Measurements from ENCODE around the gene KRT72. TPM values are rescaled to one million over a fixed set of nuclear protein-coding genes. Genes with fewer than 3 reads are reported as not detected.

KRT72 gene
- total RNA-seq, 1 experiment from 2014 or later: not detected

DNA sequence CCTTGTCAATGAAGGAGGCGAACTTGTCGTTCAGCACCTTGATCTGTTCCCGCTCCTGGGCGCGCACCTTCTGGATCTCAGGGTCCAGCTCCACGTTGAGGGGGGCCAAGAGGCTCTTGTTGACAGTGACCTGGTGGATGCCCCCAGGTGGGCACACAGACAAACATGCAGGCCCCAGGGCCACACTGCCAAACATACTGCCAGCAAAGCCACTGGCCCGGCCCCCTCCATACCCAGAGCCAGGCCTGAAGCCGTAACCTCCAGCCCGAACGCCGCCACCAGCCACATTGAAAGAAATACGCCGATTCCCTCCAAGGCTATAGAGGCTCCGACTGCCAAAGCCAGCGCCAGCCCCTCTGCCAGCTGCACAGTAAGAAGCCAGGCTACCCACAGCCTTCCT lies 28.0 kb downstream of the KRT72 start:
- Mint-ChIP-seq H3K9me3 (no peaks in the 10 kb centered on the region), H3K27me3 (ENCODE audit: low read depth) (peaks cover 16% of the 10 kb centered on the region), H3K4me3 (no peak overlapping the region), H3K27ac (no peak overlapping the region), H3K4me1 (no peaks in the 10 kb centered on the region), H3K36me3 (ENCODE audit: insufficient read depth in 1 of 3, low read depth in 3 of 3) (no peaks in the 10 kb centered on the region)
- Histone ChIP-seq H4K91ac (ENCODE audit: insufficient read length, low read depth, low read length) (no peak overlapping the region), H3K56ac (ENCODE audit: insufficient read length, low read depth, low read length) (no peak overlapping the region), H3K79me2 (ENCODE audit: insufficient read depth, low read length) (no peaks in the 10 kb centered on the region), H3K9me3 (ENCODE audit: control insufficient read depth, low read depth, low read length) (no peaks in the 10 kb centered on the region), H3K4me2 (ENCODE audit: insufficient read depth, insufficient read length, low read length) (no peak overlapping the region), H2BK15ac (ENCODE audit: low read depth, low read length) (no peak overlapping the region), H3K27ac (ENCODE audit: insufficient read length, low read depth, low read length) (no peak overlapping the region), H4K5ac (ENCODE audit: insufficient read length, low read depth, low read length) (no peak overlapping the region), H2BK120ac (ENCODE audit: low read depth, low read length, poor library complexity, severe bottlenecking) (no peak overlapping the region), H2AFZ (ENCODE audit: low read length) (no peak overlapping the region), H3K23me2 (ENCODE audit: insufficient read length, low read depth, low read length, poor library complexity, severe bottlenecking) (no peaks in the 10 kb centered on the region), H2BK12ac (ENCODE audit: insufficient read length, low read depth, low read length) (no peak overlapping the region), H2BK5ac (ENCODE audit: insufficient read length, low read length) (no peak overlapping the region), H2BK20ac (ENCODE audit: low read depth, low read length, poor library complexity, severe bottlenecking) (no peak overlapping the region), H2AK5ac (ENCODE audit: insufficient read length, low read length) (no peak overlapping the region), H3K27me3 (ENCODE audit: insufficient read depth, low read length) (no peaks in the 10 kb centered on the region), H3K18ac (ENCODE audit: insufficient read length, low read depth, low read length) (no peak overlapping the region), H4K8ac (replicated peaks; ENCODE audit: insufficient read length, low read depth, low read length) (no peak overlapping the region), H3K14ac (ENCODE audit: insufficient read depth, low read length) (no peak overlapping the region), H3K79me1 (ENCODE audit: insufficient read depth, low read depth, low read length, poor library complexity, severe bottlenecking) (no peaks in the 10 kb centered on the region), H3K4me1 (ENCODE audit: insufficient read depth, low read length) (no peaks in the 10 kb centered on the region), H4K20me1 (ENCODE audit: control insufficient read depth, insufficient read depth, insufficient read length) (no peaks in the 10 kb centered on the region), H3T11ph (ENCODE audit: low read length) (no peak overlapping the region), H3K9ac (ENCODE audit: extremely low read depth, insufficient read length, low read length) (no peak overlapping the region), H3K4ac (ENCODE audit: low read depth, low read length) (no peak overlapping the region), H3K23ac (ENCODE audit: insufficient read length, low read depth, low read length) (no peak overlapping the region)
- TF ChIP-seq, protein P1, sequence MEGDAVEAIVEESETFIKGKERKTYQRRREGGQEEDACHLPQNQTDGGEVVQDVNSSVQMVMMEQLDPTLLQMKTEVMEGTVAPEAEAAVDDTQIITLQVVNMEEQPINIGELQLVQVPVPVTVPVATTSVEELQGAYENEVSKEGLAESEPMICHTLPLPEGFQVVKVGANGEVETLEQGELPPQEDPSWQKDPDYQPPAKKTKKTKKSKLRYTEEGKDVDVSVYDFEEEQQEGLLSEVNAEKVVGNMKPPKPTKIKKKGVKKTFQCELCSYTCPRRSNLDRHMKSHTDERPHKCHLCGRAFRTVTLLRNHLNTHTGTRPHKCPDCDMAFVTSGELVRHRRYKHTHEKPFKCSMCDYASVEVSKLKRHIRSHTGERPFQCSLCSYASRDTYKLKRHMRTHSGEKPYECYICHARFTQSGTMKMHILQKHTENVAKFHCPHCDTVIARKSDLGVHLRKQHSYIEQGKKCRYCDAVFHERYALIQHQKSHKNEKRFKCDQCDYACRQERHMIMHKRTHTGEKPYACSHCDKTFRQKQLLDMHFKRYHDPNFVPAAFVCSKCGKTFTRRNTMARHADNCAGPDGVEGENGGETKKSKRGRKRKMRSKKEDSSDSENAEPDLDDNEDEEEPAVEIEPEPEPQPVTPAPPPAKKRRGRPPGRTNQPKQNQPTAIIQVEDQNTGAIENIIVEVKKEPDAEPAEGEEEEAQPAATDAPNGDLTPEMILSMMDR (conservative IDR thresholded peaks at IDR 0.05): no peak
- no peak for DNase-seq
- WGBS (ENCODE audit: extremely low coverage, insufficient read length, low lambda C conversion rate): no CpG with 5 or more reads among the region's 15 CpGs

Measured in H9 (cell line).